Transverse colon (tissue), 4 donors: Measurements from ENCODE around the gene ACADL. TPM values are rescaled to one million over a fixed set of nuclear protein-coding genes. Genes with fewer than 3 reads are reported as not detected.

Experiments
- DNase-seq: peaks from one replicate; pipeline ENCODE4 v3.0.0-alpha.2; 2019
- H3K27ac ChIP-seq, 4 donors: fragments of 200-600 bp; sonication (generic); 2 replicates each; pipeline ENCODE4 v1.5.1; 2016 to 2018; ENCODE audit warnings: inconsistent platforms in 4 of 4
- H3K27me3 ChIP-seq: fragments of 200-600 bp; sonication (generic); 2 replicates; pipeline ENCODE4 v1.5.1; 2017; ENCODE audit warnings: inconsistent platforms
- H3K36me3 ChIP-seq, 4 donors: fragments of 200-600 bp; sonication (generic); 2 replicates each; pipeline ENCODE4 v1.5.1; 2017 to 2019; ENCODE audit warnings: inconsistent platforms in 4 of 4
- H3K4me1 ChIP-seq, 4 donors: fragments of 200-600 bp; sonication (generic); 2 replicates each; pipeline ENCODE4 v1.5.1; 2017 to 2020; ENCODE audit warnings: inconsistent platforms in 4 of 4
- H3K4me3 ChIP-seq, 4 donors: fragments of 200-600 bp; sonication (generic); 1 replicate in 1 of 4; 2 replicates in 3 of 4; pipeline versions ENCODE4 v1.5.1 to v1.6.1; 2017 to 2019; ENCODE audit warnings: inconsistent platforms in 4 of 4
- H3K9me3 ChIP-seq, 2 donors: fragments of 200-600 bp; sonication (generic); 2 replicates each; pipeline ENCODE4 v1.5.1; 2017 to 2019; ENCODE audit warnings: inconsistent platforms in 2 of 2
- EP300 ChIP-seq: sonication (generic); formaldehyde crosslinking; IDR thresholded peaks from one replicate; pipeline ENCODE4 v1.6.1; 2017; ENCODE audit warnings: antibody characterized with exemption, low read depth
- POLR2A ChIP-seq: fragments of 450-650 bp; IDR thresholded peaks from one replicate; pipeline ENCODE4 v1.6.1; 2016; ENCODE audit warnings: antibody characterized with exemption, mild to moderate bottlenecking, moderate library complexity
- POLR2AphosphoS5 ChIP-seq, 3 donors: sonication (generic); formaldehyde crosslinking; IDR thresholded peaks; one replicate each; pipeline ENCODE4 v1.6.1; 2016; ENCODE audit warnings: antibody characterized with exemption in 3 of 3
- WGBS, 2 donors: methylation state at CpG; one replicate each; pipeline ENCODE4 v1.1.5; 2018; ENCODE audit warnings: low coverage in 1 of 2; 5-methylcytosine and 5-hydroxymethylcytosine counted together
- in situ Hi-C, 4 donors: fragments of 200-750 bp; cut with MboI; loops; one replicate each; pipeline versions ENCODE4 v1.15.0 to v1.15.1; 2017; ENCODE audit warnings: low sequenced_read_pairs in 3 of 4, low pct_ligation_motif_present in 1 of 4, low pct_unique_long_range_greater_than_20kb in 1 of 4
- intact Hi-C: fragments of 100-400 bp; cut with DNase I; formaldehyde crosslinking; loops from one replicate; pipeline ENCODE4 v1.15.1; 2023; ENCODE audit warnings: low total_unique reads
- total RNA-seq, 4 donors: library from RNA; depleted of rRNA; stranded (reverse); fragments of >200 nt; gene quantifications; one replicate each; pipeline ENCODE4 v1.1.0, GENCODE V29; 2016
- TF ChIP-seq, protein P1 (sequence below), 5 experiments: fragments of 200-600 bp in 3 of 5; fragments of 450-650 bp in 2 of 5; sonication (generic) in 3 of 5; IDR thresholded peaks; 1 replicate in 2 of 5; 2 replicates in 3 of 5; pipeline ENCODE4 v1.5.1; 2016 to 2017; ENCODE audit warnings: antibody characterized with exemption in 5 of 5, inconsistent platforms in 3 of 5, mild to moderate bottlenecking in 2 of 5, moderate library complexity in 1 of 5

The ACADL gene
- total RNA-seq, 4 donors from 2014 or later = 0.41 to 1.5 (median 1.3) TPM; not detected in 1

DNA sequence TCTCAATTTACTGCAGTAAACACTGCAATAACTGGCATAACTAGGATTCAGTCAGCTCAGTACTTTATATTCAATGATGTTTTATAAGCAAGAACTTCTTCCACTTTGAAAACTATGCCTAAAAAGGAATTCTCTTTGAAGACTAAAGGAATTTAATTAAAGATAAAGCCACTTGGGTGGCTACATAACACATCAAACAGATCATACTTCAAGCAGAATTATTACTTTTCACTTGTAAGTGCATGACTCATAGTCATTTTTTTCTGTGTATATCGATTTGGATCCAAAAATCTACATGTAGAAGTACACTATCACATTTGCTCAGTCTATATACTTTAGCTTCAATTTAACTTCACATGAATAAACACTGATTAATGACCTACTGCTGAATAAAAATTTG lies 58.0 kb downstream of the ACADL start:
- in situ Hi-C loops (no loop called here), intact Hi-C loops (no loop called here)
- H3K4me1 ChIP-seq = peaks cover 6 to 56% (median 20%) of the 10 kb centered on the region in 4 donors
- no peaks in the 10 kb centered on the region for H3K27me3 ChIP-seq
- no peaks in the 10 kb centered on the region for H3K36me3 ChIP-seq
- WGBS, 2 donors = 33 to 38% methylated on average over 1 of the region's 1 CpG
- peak overlapping the region; percentile 99 to 100 (median 100) for H3K27ac ChIP-seq
- H3K4me3 ChIP-seq = no peak overlapping the region
- DNase-seq = no peak
- TF ChIP-seq EP300 = no peak
- no peak for TF ChIP-seq POLR2A
- TF ChIP-seq POLR2AphosphoS5 (IDR thresholded peaks at IDR 0.05) = no peak
- TF ChIP-seq, protein P1, sequence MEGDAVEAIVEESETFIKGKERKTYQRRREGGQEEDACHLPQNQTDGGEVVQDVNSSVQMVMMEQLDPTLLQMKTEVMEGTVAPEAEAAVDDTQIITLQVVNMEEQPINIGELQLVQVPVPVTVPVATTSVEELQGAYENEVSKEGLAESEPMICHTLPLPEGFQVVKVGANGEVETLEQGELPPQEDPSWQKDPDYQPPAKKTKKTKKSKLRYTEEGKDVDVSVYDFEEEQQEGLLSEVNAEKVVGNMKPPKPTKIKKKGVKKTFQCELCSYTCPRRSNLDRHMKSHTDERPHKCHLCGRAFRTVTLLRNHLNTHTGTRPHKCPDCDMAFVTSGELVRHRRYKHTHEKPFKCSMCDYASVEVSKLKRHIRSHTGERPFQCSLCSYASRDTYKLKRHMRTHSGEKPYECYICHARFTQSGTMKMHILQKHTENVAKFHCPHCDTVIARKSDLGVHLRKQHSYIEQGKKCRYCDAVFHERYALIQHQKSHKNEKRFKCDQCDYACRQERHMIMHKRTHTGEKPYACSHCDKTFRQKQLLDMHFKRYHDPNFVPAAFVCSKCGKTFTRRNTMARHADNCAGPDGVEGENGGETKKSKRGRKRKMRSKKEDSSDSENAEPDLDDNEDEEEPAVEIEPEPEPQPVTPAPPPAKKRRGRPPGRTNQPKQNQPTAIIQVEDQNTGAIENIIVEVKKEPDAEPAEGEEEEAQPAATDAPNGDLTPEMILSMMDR (IDR thresholded peaks at IDR 0.05) = no peak
- no peaks in the 10 kb centered on the region for H3K9me3 ChIP-seq

DNA sequence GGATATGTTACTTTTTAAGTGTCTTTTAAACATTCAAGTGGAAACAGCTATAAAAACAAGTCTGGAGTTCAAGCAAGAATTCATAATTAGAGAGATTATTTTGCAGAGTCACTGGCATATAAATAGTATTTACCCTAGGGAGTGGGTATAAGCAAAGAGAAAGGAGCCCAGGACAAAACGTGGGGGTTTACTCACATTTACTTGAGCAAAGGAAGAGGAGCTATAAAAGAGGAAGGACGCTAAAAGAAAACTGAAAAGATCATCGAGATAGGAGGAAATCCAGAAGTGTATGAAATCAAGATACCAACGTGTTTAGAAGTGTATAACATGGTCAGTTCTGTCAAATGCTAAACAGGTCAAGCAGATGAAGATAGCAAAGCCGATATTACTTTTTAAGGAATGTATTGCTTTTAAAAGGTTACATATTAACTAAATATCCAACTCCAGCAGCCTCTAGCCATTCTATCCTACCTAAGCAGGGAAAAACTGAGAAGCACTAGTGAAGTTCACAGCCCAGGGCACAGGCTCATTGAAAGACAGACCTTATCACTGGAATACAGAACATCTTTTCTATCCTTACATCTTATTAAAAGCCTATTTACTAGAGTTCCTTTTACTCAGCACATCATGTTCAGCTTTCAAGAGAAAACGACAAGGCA lies 62.7 kb downstream of the ACADL start:
- Histone ChIP-seq H3K4me1 (peaks cover 6 to 33% (median 8%) of the 10 kb centered on the region in 4 donors), H3K9me3 (no peaks in the 10 kb centered on the region), H3K36me3 (no peaks in the 10 kb centered on the region), H3K27ac (no peak overlapping the region), H3K4me3 (no peak overlapping the region), H3K27me3 (no peaks in the 10 kb centered on the region)
- TF ChIP-seq, protein P1 (IDR thresholded peaks at IDR 0.05) = no peak
- TF ChIP-seq EP300 (no peak), POLR2AphosphoS5 (IDR thresholded peaks at IDR 0.05) (no peak), POLR2A (no peak)
- in situ Hi-C loops (no loop called here), intact Hi-C loops (no loop called here)
- 30 to 36% methylated on average over 6 of the region's 6 CpGs for WGBS, 2 donors
- no peak for DNase-seq

DNA sequence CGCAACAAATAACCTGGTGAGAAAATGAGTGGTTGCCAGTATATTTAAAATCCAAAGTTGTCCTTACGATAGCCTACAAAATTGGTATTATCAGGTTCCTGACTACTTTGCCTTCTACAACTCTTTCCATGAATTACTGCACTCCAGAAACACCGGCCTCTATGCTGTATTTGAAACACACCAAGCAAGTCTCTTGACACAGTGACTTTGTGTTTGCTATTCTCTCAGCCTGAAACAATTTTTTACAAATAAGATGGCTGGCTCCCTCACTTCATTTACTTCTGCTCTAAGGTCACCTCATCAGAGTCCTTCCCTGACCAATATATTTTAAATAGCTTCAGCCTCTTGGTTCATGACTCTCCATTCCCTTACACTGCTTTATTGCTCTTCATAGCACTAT lies 66.2 kb downstream of the ACADL start:
- Histone ChIP-seq H3K4me3 (no peak overlapping the region), H3K9me3 (no peaks in the 10 kb centered on the region), H3K27me3 (no peaks in the 10 kb centered on the region), H3K4me1 (peaks cover 0 to 13% (median 3%) of the 10 kb centered on the region in 4 donors), H3K36me3 (no peaks in the 10 kb centered on the region), H3K27ac (no peak overlapping the region)
- in situ Hi-C loops (no loop called here), intact Hi-C loops (no loop called here)
- no peak for DNase-seq
- 97 to 100% methylated on average over 3 of the region's 3 CpGs for WGBS, 2 donors
- TF ChIP-seq POLR2A = no peak
- no peak for TF ChIP-seq EP300
- no peak for TF ChIP-seq POLR2AphosphoS5 (IDR thresholded peaks at IDR 0.05)
- TF ChIP-seq, protein P1 (IDR thresholded peaks at IDR 0.05) = no peak

DNA sequence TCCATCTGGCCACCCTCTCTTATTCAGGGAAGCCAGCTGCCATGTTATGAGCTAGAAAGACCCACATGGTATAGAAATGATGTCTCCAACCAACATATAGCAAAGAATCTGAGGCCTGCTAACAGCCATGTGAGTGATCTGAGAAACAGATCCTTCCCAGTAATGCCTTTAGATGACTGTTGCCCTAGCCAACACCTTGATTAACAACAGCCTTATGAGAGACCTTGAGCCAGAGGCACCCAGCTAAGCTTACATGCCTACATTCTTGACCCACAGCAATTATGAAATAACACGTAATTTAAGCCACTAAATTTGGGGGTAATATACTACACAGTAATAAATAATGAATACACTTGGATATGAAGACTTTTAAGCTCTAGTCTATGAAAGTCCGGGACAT lies 67.0 kb downstream of the ACADL start:
- peaks cover 0 to 7% (median 0%) of the 10 kb centered on the region in 4 donors for H3K36me3 ChIP-seq
- in situ Hi-C loops = no loop called here
- H3K9me3 ChIP-seq = no peaks in the 10 kb centered on the region
- no peak overlapping the region for H3K27ac ChIP-seq
- no peaks in the 10 kb centered on the region for H3K27me3 ChIP-seq
- WGBS, 2 donors = 84 to 88% methylated on average over 2 of the region's 2 CpGs
- intact Hi-C loops = no loop called here
- H3K4me1 ChIP-seq = peaks cover 0 to 12% (median 3%) of the 10 kb centered on the region in 4 donors
- DNase-seq = no peak
- TF ChIP-seq EP300 (no peak), POLR2A (no peak)
- H3K4me3 ChIP-seq = no peak overlapping the region

DNA sequence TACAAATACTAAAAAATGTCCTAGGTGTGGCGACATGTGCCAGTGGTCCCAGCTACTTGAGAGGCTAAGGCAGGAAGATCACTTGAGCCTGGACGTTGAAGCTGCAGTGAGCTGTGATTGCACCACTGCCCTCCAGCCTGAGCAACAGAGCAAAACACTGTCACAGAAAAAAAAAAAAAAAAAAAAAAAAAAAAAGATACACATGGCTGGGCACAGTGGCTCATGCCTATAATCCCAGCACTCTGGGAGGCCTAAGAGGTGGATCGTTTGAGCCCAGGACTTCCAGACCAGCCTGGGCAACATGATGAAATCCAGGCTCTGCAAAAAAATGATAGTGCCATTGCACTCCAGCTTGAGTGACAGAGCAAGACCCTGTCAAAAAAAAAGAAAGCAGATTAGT lies 67.7 kb downstream of the ACADL start:
- TF ChIP-seq POLR2A (no peak), POLR2AphosphoS5 (IDR thresholded peaks at IDR 0.05) (no peak), EP300 (no peak)
- TF ChIP-seq, protein P1 (IDR thresholded peaks at IDR 0.05) = no peak
- in situ Hi-C loops = no loop called here
- Histone ChIP-seq H3K27me3 (no peaks in the 10 kb centered on the region), H3K36me3 (peaks cover 0 to 11% (median 0%) of the 10 kb centered on the region in 4 donors), H3K27ac (no peak overlapping the region), H3K4me1 (peaks cover 0 to 5% (median 0%) of the 10 kb centered on the region in 4 donors), H3K4me3 (no peak overlapping the region), H3K9me3 (no peaks in the 10 kb centered on the region)
- intact Hi-C loops = no loop called here
- WGBS, 2 donors = 86 to 100% methylated on average over 2 to 3 of the region's 3 CpGs
- no peak for DNase-seq
